Measurements from ENCODE around the gene BRD4.

GRCh38 chr19:15262011-15262410 lies 70.3 kb downstream of the BRD4 start:
- TF ChIP-seq, protein P1, sequence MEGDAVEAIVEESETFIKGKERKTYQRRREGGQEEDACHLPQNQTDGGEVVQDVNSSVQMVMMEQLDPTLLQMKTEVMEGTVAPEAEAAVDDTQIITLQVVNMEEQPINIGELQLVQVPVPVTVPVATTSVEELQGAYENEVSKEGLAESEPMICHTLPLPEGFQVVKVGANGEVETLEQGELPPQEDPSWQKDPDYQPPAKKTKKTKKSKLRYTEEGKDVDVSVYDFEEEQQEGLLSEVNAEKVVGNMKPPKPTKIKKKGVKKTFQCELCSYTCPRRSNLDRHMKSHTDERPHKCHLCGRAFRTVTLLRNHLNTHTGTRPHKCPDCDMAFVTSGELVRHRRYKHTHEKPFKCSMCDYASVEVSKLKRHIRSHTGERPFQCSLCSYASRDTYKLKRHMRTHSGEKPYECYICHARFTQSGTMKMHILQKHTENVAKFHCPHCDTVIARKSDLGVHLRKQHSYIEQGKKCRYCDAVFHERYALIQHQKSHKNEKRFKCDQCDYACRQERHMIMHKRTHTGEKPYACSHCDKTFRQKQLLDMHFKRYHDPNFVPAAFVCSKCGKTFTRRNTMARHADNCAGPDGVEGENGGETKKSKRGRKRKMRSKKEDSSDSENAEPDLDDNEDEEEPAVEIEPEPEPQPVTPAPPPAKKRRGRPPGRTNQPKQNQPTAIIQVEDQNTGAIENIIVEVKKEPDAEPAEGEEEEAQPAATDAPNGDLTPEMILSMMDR (IDR thresholded peaks at IDR 0.05) = no peak
- no peak for TF ChIP-seq POLR2A (IDR thresholded peaks at IDR 0.05)
